GM10266 (cell line): ENCODE measurements around the gene GABBR2.

Experiments
- DNase-seq: peaks from one replicate; pipeline ENCODE4 v3.0.0; 2012; ENCODE audit errors: extremely low spot score
- TF ChIP-seq, protein P1 (sequence below): IDR thresholded peaks from 2 replicates; pipeline ENCODE4 v1.5.1; 2012; ENCODE audit warnings: mild to moderate bottlenecking, low read depth; ENCODE audit not compliant: control insufficient read depth, insufficient read depth; ENCODE audit errors: missing control alignments

GABBR2 gene

DNA sequence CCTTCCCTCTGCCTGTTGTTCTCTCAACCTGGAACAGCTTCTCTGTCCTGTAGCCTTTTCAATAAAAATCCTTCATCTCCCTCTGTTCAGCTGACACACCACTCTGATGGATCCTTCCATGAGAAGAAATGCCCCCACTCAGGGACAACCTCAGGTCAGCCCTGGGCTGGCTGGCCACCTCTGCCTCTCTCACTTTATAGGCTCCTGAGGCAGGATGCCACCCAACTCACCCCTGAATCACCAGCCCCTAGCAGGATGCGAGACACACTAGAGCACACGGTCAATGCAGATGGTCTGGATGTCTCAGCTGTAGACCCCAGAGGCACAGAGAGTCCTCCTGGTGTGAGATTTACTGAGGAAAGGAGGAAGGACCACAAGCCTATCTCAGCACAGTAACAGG, 93.8 kb downstream of the GABBR2 start:
- TF ChIP-seq, protein P1, sequence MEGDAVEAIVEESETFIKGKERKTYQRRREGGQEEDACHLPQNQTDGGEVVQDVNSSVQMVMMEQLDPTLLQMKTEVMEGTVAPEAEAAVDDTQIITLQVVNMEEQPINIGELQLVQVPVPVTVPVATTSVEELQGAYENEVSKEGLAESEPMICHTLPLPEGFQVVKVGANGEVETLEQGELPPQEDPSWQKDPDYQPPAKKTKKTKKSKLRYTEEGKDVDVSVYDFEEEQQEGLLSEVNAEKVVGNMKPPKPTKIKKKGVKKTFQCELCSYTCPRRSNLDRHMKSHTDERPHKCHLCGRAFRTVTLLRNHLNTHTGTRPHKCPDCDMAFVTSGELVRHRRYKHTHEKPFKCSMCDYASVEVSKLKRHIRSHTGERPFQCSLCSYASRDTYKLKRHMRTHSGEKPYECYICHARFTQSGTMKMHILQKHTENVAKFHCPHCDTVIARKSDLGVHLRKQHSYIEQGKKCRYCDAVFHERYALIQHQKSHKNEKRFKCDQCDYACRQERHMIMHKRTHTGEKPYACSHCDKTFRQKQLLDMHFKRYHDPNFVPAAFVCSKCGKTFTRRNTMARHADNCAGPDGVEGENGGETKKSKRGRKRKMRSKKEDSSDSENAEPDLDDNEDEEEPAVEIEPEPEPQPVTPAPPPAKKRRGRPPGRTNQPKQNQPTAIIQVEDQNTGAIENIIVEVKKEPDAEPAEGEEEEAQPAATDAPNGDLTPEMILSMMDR: no peak
- DNase-seq: no peak

DNA sequence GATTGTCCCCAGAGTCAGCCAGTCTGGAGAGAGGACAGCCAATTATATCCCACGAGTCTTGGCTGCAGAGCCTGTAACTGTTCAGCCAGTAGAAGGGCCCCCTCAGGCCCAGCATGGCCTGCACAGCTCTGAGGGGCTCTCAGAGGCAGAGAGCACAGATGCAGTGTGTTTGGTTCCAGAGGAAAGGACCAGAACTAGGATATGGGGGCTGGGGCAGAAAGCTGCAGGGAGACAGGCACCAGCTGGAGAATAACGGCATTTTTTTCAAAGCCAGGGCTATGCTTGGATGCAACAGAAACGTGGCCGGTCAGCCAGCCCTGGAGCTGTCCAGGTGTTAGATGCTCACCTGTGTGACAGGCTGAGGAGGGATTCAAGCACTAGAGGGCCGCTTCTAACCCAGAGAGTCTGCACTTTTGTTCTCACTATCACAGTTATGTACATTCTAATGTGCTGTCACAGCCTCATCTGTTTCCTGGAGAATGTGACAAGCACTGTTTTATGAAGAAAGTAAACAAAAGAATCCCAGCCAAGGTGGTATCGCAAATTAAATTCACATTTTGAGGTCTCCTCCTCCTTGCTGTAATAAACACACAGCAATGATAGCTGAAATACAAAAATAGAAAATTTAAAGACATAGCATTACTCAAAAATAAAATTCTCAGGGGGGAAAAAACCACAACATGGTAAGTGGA, 96.5 kb downstream of the GABBR2 start:
- TF ChIP-seq, protein P1: no peak

DNA sequence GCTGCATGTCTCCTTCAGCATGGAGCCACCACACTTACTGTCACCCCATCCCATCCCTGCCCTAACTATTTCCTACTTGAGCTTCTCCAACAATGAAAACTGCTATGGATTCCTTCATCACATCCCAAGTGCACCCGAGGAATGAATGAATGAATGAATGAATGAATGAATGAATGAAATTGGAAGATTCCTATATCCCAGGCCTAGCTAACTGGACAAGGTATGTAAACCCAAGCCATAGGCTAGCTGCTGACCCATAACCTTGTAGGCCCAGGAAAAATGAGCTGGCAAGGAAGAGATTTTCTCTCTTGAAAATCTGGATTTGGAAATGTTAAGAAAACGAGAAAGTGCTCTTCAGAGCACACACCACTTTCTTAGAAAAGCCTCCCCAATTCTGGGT, 97.4 kb downstream of the GABBR2 start:
- TF ChIP-seq, protein P1: no peak

More for the DNA sequence above, 96.5 kb downstream of the GABBR2 start:
- no peak for DNase-seq

DNA sequence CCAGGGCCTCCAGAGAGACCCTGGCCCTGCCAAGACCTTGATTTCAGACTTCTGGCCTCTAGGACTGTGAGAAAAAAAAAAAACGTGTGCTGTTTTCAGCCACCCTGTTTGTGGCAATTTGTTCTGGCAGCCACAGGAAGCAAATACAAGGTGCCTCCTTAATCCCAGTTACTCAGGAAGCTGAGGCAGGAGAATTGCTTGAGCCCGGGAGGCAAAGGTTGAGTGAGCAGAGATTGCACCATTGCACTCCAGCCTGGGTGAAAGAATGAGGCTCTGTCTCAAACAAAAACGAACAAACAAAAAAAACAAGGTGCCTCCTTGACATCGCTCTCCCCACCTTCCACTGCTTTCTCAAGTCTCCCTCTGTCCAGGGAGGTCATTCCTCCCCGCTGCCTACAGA, 98.0 kb downstream of the GABBR2 start:
- TF ChIP-seq, protein P1: no peak
- no peak for DNase-seq

More for the DNA sequence above, 97.4 kb downstream of the GABBR2 start:
- DNase-seq: no peak

DNA sequence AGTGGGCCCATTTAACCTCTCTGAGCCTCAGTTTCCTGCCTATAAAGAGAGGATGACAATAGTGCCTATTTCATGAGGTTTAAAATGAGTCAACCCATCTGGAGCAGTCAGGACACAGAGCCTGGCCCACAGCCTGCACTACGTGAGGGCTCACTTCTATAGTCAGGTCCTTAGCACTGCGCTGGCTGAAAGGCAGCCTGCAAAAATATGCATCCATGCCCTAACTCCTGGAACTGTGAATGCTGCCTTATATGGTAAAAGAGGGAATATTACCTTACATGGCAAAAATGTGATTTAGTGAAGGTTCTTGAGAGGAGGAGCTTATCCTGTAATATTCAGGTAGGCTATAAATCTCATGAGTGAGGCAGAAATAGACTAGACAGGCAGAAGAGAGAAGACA, 98.5 kb downstream of the GABBR2 start:
- no peak for DNase-seq
- TF ChIP-seq, protein P1: no peak

DNA sequence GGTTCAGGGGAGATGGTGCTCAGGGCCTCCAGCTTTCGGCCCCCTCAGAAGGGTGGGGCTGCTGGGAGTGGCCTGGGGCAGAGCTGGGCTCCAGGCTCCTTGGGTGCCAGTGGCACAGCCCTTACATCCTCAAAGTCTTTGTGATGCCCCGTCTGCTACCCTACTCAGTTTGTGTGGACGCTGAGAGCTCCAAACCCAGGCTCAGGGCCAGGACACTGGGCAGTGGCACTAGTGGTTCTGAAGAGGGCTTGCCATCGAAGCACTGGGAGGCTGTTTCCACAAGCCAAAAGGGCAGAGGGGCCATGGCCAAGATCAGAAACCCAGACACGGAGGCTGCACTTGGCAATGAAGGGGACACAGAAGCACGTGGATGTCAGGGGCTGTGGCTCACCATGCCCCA, 99.1 kb downstream of the GABBR2 start:
- TF ChIP-seq, protein P1: no peak
- DNase-seq: no peak

DNA sequence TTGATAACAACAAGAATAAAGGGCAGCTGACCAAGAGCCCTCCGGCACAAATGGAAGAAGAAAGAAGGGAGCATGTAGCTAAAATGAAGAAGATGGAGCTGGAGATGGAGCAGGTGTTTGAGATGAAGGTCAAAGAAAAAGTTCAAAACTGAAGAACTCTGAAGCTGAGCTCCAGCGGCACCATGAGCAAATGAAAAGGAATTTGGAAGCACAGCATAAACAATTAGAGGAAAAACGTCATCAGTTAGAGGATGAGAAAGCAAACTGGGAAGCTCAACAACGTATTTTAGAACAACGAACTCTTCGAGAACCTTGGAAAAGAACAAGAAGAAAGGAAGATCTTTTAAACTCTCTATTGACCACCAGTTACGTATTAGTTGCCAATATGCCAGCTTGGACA, 100.9 kb downstream of the GABBR2 start:
- DNase-seq: no peak
- TF ChIP-seq, protein P1: no peak
